ENCODE measurements around the gene RXFP1.

RXFP1 gene

DNA sequence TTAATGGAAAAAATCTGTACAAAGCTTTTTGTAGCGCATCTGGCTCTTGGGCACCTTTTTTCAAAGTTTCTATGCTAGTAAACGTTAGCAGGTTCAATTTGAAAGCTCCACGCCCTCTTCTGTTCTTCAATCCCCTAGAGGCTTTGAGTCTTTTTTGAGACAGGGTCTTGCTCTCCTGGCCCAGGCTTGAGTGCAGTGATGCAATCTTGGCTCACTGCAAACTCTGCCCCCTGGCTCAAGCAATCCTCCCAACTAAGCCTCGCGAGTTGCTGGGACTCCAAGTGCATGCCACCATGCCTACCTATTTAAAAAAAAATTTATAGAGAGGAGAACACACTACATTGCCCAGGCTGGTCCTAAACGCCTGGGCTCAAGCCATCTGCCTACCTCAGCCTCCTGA lies 9.2 kb downstream of the RXFP1 start:
- no peak overlapping the region for H3K9ac ChIP-seq (ENCODE audit: low read depth, low read length, poor library complexity, severe bottlenecking)
- TF ChIP-seq, protein P1, sequence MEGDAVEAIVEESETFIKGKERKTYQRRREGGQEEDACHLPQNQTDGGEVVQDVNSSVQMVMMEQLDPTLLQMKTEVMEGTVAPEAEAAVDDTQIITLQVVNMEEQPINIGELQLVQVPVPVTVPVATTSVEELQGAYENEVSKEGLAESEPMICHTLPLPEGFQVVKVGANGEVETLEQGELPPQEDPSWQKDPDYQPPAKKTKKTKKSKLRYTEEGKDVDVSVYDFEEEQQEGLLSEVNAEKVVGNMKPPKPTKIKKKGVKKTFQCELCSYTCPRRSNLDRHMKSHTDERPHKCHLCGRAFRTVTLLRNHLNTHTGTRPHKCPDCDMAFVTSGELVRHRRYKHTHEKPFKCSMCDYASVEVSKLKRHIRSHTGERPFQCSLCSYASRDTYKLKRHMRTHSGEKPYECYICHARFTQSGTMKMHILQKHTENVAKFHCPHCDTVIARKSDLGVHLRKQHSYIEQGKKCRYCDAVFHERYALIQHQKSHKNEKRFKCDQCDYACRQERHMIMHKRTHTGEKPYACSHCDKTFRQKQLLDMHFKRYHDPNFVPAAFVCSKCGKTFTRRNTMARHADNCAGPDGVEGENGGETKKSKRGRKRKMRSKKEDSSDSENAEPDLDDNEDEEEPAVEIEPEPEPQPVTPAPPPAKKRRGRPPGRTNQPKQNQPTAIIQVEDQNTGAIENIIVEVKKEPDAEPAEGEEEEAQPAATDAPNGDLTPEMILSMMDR (conservative IDR thresholded peaks at IDR 0.05; ENCODE audit: low read length), result no peak
- no peak for TF ChIP-seq EZH2phosphoT487 (IDR thresholded peaks at IDR 0.05; ENCODE audit: borderline replicate concordance)
- no peak overlapping the region for H2AFZ ChIP-seq (ENCODE audit: low read length)
- no peaks in the 10 kb centered on the region for H4K20me1 ChIP-seq (ENCODE audit: insufficient read depth, low read length, poor library complexity, severe bottlenecking)
- H3K36me3 ChIP-seq (ENCODE audit: insufficient read depth, low read length), result no peaks in the 10 kb centered on the region
- H3K9me2 ChIP-seq (replicated peaks; ENCODE audit: low read depth, low read length), result no peaks in the 10 kb centered on the region
- H3K4me3 ChIP-seq (ENCODE audit: low read length, poor library complexity, severe bottlenecking), result no peak overlapping the region
- no peaks in the 10 kb centered on the region for H3K79me2 ChIP-seq (ENCODE audit: insufficient read depth, low read length)
- H3K4me2 ChIP-seq (ENCODE audit: low read depth, low read length, poor library complexity, severe bottlenecking), result no peak overlapping the region
- H3F3A ChIP-seq (ENCODE audit: low read depth), result no peaks in the 10 kb centered on the region
- H3K9me3 ChIP-seq (ENCODE audit: insufficient read depth, low read depth, low read length), result no peaks in the 10 kb centered on the region
- H3K27me3 ChIP-seq (ENCODE audit: insufficient read depth, low read length, poor library complexity, severe bottlenecking), result no peaks in the 10 kb centered on the region
- no peaks in the 10 kb centered on the region for H3K4me1 ChIP-seq (ENCODE audit: insufficient read depth, low read length, poor library complexity, severe bottlenecking)

DNA sequence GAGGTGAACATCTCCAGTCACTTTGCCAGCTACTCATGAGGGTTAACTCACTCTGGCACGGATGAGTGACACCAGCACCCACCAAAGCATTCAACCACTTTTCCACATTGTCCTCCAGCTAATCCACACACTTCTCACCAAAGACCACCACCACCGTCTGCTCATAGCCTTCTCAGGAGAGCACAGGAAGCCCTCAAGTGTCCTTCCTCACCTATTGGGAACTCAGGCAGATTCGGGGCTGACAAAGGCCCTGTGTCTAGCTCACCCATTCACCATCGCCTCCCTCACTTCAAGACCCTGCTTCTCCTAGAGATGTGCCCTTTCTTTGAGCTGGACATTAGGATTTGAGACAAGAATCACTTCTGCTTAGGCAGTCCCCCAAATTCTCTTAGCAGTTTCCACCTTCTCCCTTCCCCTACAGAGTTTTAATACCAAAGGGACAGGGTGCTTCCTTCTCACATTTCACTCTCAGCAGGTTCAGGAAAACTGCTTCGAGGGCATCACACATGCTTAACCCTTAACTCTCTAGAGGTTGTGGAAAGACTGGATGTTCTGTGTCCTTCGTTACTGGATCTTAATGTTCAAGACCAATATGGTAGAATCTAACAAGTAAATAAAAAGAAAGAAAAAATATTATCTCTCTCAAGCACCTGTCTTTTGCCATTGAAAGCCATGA lies 11.0 kb downstream of the RXFP1 start:
- H3K9me3 ChIP-seq (ENCODE audit: insufficient read depth, low read depth, low read length), result no peaks in the 10 kb centered on the region
- no peak overlapping the region for H2AFZ ChIP-seq (ENCODE audit: low read length)

DNA sequence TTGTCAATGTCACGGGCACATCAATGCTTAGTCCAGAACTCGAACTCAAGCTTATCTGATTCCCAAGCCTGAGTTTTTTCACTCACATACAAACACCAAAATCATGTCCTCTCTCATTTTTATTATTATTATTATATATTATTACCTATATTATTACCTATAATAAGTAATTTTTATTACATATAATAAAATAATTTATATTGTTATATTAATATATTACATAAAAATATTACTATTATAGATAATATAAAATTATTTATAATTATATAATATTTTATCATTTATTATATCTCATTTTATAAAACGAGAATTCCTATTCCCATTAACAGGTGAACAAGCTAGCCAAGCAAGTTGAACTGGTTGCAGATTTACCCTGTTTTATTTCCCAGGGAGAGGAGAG lies 13.0 kb downstream of the RXFP1 start:
- Histone ChIP-seq H3K9me2 (replicated peaks; ENCODE audit: low read depth, low read length) (no peaks in the 10 kb centered on the region), H3K36me3 (ENCODE audit: insufficient read depth, low read length) (no peaks in the 10 kb centered on the region), H3F3A (ENCODE audit: low read depth) (no peaks in the 10 kb centered on the region), H4K20me1 (ENCODE audit: insufficient read depth, low read length, poor library complexity, severe bottlenecking) (no peaks in the 10 kb centered on the region), H3K4me3 (ENCODE audit: low read length, poor library complexity, severe bottlenecking) (peak overlapping the region; percentile 31), H2AFZ (ENCODE audit: low read length) (peak overlapping the region; percentile 84), H3K4me1 (ENCODE audit: insufficient read depth, low read length, poor library complexity, severe bottlenecking) (no peaks in the 10 kb centered on the region), H3K9ac (ENCODE audit: low read depth, low read length, poor library complexity, severe bottlenecking) (no peak overlapping the region), H3K9me3 (ENCODE audit: insufficient read depth, low read depth, low read length) (no peaks in the 10 kb centered on the region), H3K79me2 (ENCODE audit: insufficient read depth, low read length) (no peaks in the 10 kb centered on the region), H3K4me2 (ENCODE audit: low read depth, low read length, poor library complexity, severe bottlenecking) (peak overlapping the region; percentile 18), H3K27me3 (ENCODE audit: insufficient read depth, low read length, poor library complexity, severe bottlenecking) (no peaks in the 10 kb centered on the region)
- TF ChIP-seq EZH2phosphoT487 (IDR thresholded peaks at IDR 0.05; ENCODE audit: borderline replicate concordance), result no peak
- TF ChIP-seq, protein P1 (conservative IDR thresholded peaks at IDR 0.05; ENCODE audit: low read length), result no peak

More for the DNA sequence above, 11.0 kb downstream of the RXFP1 start:
- Histone ChIP-seq H4K20me1 (ENCODE audit: insufficient read depth, low read length, poor library complexity, severe bottlenecking) (no peaks in the 10 kb centered on the region), H3K36me3 (ENCODE audit: insufficient read depth, low read length) (no peaks in the 10 kb centered on the region), H3F3A (ENCODE audit: low read depth) (no peaks in the 10 kb centered on the region), H3K79me2 (ENCODE audit: insufficient read depth, low read length) (no peaks in the 10 kb centered on the region), H3K27me3 (ENCODE audit: insufficient read depth, low read length, poor library complexity, severe bottlenecking) (no peaks in the 10 kb centered on the region), H3K9ac (ENCODE audit: low read depth, low read length, poor library complexity, severe bottlenecking) (no peak overlapping the region), H3K4me1 (ENCODE audit: insufficient read depth, low read length, poor library complexity, severe bottlenecking) (no peaks in the 10 kb centered on the region), H3K9me2 (replicated peaks; ENCODE audit: low read depth, low read length) (no peaks in the 10 kb centered on the region), H3K4me2 (ENCODE audit: low read depth, low read length, poor library complexity, severe bottlenecking) (no peak overlapping the region), H3K4me3 (ENCODE audit: low read length, poor library complexity, severe bottlenecking) (no peak overlapping the region)
- TF ChIP-seq, protein P1 (conservative IDR thresholded peaks at IDR 0.05; ENCODE audit: low read length), result no peak
- TF ChIP-seq EZH2phosphoT487 (IDR thresholded peaks at IDR 0.05; ENCODE audit: borderline replicate concordance), result no peak

Data from Loucy (cell line).